NCI-H2107 treated with DMSO at 0.1 percent for 48 hours (cell line): ENCODE data around the gene CCNJL.

Source experiments
- DNase-seq: peaks from one replicate; lab custom pipeline; 2025; ENCODE audit not compliant: unreplicated experiment; lab: John Stamatoyannopoulos, UW

Gene CCNJL

GRCh38 chr5:160333721-160334120 lies 21.4 kb upstream of the CCNJL start:
- DNase-seq: no peak

- no peak for DNase-seq
Observed at GRCh38 chr5:160330212-160330611, 17.8 kb upstream of the CCNJL start.

GRCh38 chr5:160327818-160328217 lies 15.5 kb upstream of the CCNJL start:
- DNase-seq: no peak

GRCh38 chr5:160326981-160327380 lies 14.6 kb upstream of the CCNJL start:
- DNase-seq: no peak

GRCh38 chr5:160325716-160326115 lies 13.4 kb upstream of the CCNJL start:
- no peak for DNase-seq

GRCh38 chr5:160324886-160325285 lies 12.5 kb upstream of the CCNJL start:
- DNase-seq: no peak

- DNase-seq: no peak
Observed at GRCh38 chr5:160318409-160318808, 6.0 kb upstream of the CCNJL start.

- no peak for DNase-seq
Observed at GRCh38 chr5:160317434-160317833, 5.1 kb upstream of the CCNJL start.

- no peak for DNase-seq
Observed at GRCh38 chr5:160315968-160316367, 3.6 kb upstream of the CCNJL start.

GRCh38 chr5:160312960-160313727 lies 780 bp upstream of the CCNJL start:
- no peak for DNase-seq

- no peak for DNase-seq
Observed at GRCh38 chr5:160311491-160312133, 752 bp downstream of the CCNJL start.

- no peak for DNase-seq
Observed at GRCh38 chr5:160310552-160311295, 1.6 kb downstream of the CCNJL start.

GRCh38 chr5:160310140-160310539 lies 2.2 kb downstream of the CCNJL start:
- DNase-seq: no peak

- DNase-seq: no peak
Observed at GRCh38 chr5:160306696-160307095, 5.7 kb downstream of the CCNJL start.

- DNase-seq: no peak
Observed at GRCh38 chr5:160305319-160305718, 7.0 kb downstream of the CCNJL start.

GRCh38 chr5:160303690-160304089 lies 8.7 kb downstream of the CCNJL start:
- DNase-seq: no peak

GRCh38 chr5:160298189-160298588 lies 14.2 kb downstream of the CCNJL start:
- DNase-seq: no peak

- DNase-seq: no peak
Observed at GRCh38 chr5:160297776-160298175, 14.6 kb downstream of the CCNJL start.

- DNase-seq: no peak
Observed at GRCh38 chr5:160297004-160297403, 15.4 kb downstream of the CCNJL start.

- no peak for DNase-seq
Observed at GRCh38 chr5:160296496-160296895, 15.9 kb downstream of the CCNJL start.

- no peak for DNase-seq
Observed at GRCh38 chr5:160293901-160294561, 18.3 kb downstream of the CCNJL start.
